Activated naive CD8-positive, alpha-beta T cell treated with anti-CD3 and anti-CD28 coated beads for 36 hours (primary cell): ENCODE data around the gene BCDIN3D. TPM values are rescaled to one million over a fixed set of nuclear protein-coding genes. Genes with fewer than 3 reads are reported as not detected.

Source experiments
- DNase-seq: peaks from one replicate; pipeline ENCODE4 v3.0.0; 2021
- H3K27ac Mint-ChIP-seq: one replicate; pipeline ENCODE4 v1.8.0; 2022; ENCODE audit warnings: mild to moderate bottlenecking, moderate library complexity, mixed read lengths
- H3K27me3 Mint-ChIP-seq: one replicate; pipeline ENCODE4 v1.8.0; 2022; ENCODE audit warnings: mild to moderate bottlenecking, mixed read lengths
- H3K36me3 Mint-ChIP-seq: one replicate; pipeline ENCODE4 v1.8.0; 2021; ENCODE audit warnings: mild to moderate bottlenecking, mixed read lengths
- H3K4me1 Mint-ChIP-seq: one replicate; pipeline ENCODE4 v1.8.0; 2021; ENCODE audit warnings: mixed read lengths
- H3K4me3 Mint-ChIP-seq: one replicate; pipeline ENCODE4 v1.8.0; 2022; ENCODE audit warnings: mild to moderate bottlenecking, moderate library complexity, mixed read lengths
- H3K9me3 Mint-ChIP-seq: one replicate; pipeline ENCODE4 v1.8.0; 2022; ENCODE audit warnings: mixed read lengths
- total RNA-seq, 2 experiments: library from RNA; stranded (reverse); gene quantifications; one replicate each; pipeline ENCODE4 v1.2.3, GENCODE V29; 2021

BCDIN3D gene
- total RNA-seq, 2 experiments from 2014 or later, result 4.1 to 4.3 TPM

DNA sequence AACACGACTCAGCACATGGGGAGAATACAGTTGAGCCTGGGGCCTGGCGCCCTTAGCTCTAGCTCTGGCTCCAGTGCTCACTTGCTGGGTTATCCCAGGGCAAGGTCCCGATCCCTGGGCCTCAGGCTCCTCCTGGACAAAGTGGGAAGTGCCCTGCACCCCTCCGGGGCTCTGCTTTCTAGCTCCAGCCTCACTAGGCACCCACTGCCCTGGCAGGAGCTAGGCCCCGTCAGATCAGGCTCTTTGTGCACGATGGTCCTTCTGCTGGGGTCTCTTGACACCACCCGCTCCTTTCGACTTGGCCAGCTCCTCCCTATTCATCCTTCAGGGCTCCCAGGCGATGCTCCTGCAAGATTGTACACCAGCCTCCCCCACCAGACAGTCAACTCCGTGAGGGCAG, 38.1 kb downstream of the BCDIN3D start:
- no peaks in the 10 kb centered on the region for H3K27me3 Mint-ChIP-seq
- H3K4me3 Mint-ChIP-seq, result no peak overlapping the region
- H3K4me1 Mint-ChIP-seq, result no peaks in the 10 kb centered on the region
- H3K27ac Mint-ChIP-seq, result no peak overlapping the region
- no peak for DNase-seq
- H3K36me3 Mint-ChIP-seq, result no peaks in the 10 kb centered on the region
- no peaks in the 10 kb centered on the region for H3K9me3 Mint-ChIP-seq

DNA sequence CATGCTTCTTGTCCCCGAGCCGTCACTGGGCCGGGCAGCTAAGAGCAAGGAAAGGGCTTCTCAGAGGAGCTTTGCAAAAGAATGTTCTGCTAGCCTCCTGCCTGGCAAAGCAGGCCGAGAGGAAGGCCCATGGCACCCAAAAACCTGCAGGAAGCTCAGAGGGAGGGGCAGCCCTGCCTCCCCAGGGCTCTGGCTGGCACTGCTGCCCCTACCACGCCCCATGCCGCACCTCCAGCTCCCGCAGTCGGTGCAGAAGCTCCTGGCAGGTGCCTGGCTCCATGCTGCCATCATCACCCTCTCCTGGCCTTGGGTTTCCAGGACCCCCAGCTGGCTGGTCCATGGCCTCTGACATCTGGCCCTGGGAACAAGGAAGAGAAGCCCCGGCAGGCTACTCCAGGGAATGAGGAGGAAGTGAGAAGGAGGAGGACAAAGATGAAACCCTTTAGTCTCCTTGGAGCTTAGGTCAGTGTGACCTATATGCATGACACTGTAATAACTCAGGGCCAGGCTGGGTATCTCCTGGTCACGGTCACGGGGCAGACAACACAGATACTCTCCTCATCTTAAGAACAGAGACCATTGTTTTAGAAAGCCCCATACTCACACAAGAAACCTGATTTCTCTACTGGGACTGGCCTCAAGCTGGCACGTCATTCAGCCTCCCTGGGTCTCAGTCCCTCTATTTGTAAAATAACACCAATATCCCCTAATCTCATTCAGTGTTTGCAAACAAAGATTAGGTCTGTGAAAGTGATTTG, 39.0 kb downstream of the BCDIN3D start:
- Mint-ChIP-seq H3K4me3 (no peak overlapping the region), H3K36me3 (no peaks in the 10 kb centered on the region), H3K4me1 (no peaks in the 10 kb centered on the region), H3K9me3 (no peaks in the 10 kb centered on the region), H3K27ac (no peak overlapping the region), H3K27me3 (no peaks in the 10 kb centered on the region)
- no peak for DNase-seq

DNA sequence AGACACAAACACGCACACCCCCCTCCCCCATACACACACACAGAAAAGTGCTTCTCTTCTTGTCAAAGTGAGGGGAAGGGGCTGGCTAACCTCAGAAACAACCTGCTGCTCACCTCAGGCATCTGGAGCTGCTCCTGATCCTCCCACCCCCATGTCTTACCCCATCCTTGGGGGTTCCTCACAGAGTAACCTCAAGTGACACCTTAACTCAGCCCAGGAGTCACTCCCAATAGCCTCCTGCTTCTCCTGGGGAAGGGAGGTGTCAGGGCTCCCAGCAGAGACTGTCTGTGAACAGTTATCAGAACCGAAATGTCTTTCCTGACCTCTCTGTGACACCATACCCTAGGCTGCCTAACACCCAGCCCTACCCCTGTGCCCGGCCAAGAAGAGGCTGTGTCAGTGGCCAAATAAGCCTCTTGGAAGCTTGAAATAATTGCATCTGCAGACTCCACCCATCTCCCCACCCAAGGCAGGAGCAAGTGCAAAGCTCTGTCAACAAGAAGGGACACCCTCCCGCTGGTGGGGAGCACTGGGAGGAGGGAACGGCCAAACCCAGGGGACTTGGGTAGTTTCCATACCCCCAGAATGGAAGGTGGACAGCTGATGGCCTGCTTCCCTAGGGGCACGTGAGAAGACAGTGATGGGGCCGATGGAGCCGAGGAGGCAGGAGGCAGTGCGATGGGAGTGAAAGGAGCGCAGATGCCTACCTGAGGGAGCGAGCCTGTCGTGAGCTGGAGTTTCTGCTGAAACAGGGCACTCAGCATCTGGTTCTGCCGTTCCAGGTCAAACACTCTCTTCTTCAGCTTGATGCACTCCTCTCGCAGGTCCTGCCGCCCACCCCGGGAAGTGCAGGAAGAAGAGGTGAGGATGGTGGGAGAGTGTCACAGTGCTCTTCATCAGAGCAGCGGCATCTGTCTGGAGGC, 41.5 kb downstream of the BCDIN3D start:
- Mint-ChIP-seq H3K36me3 (no peaks in the 10 kb centered on the region), H3K9me3 (no peaks in the 10 kb centered on the region), H3K4me3 (no peak overlapping the region), H3K27ac (no peak overlapping the region), H3K4me1 (no peaks in the 10 kb centered on the region), H3K27me3 (no peaks in the 10 kb centered on the region)
- no peak for DNase-seq

DNA sequence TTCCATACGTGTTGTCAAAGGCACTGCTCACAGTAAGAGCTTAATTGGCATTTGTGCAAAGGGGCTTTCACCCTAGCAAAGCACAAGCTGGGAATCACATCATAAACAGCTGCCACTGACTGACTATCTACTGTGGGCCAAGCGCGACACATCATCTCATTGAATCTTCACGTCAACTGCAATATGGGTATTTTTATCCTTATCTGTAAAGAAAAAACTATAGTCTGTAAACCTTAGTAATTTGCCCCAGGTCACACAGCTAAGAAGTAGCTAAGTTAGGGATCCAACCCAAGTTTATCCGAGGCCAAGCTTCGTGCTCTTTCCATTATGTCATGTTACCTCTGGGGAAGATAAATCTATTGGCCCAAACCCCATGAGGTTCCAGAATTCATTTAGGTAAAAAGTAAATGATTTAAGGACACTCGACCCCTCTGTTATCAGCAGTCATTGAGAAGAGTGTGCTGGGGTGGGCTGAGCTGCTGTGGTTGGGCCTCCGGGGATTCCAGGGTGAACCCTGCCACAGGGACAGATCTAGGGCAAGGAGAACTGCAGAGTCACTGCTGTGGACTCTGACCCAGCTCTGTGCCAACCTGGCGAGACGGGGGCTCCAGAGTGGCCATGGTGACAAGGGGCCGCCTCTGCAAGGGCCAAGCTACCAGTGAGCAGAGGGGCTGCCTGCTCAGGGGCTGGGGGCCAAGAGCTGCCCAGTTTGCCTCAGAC, 42.3 kb downstream of the BCDIN3D start:
- Mint-ChIP-seq H3K27me3 (no peaks in the 10 kb centered on the region), H3K36me3 (no peaks in the 10 kb centered on the region), H3K4me1 (no peaks in the 10 kb centered on the region), H3K9me3 (no peaks in the 10 kb centered on the region), H3K4me3 (no peak overlapping the region), H3K27ac (no peak overlapping the region)
- no peak for DNase-seq

DNA sequence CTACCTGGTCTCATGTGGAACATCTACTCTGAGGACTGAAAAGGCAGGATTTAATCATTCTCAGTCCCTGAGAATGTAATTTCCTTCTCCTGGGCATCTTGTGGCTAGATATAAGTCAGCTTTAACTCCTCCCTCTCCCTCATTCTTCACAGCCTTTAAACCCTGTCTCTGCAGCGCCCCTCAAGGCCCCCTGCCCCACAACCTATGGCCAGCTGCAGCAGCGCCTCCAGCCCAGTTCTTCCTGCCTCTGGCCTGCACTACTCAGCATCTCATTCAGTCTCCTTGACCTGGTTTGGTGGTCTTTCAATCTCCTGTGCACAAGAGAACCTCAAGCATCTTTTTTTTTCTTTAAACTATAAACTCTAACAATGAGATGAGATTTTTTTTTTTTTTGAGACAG, 44.0 kb downstream of the BCDIN3D start:
- Mint-ChIP-seq H3K27me3 (no peaks in the 10 kb centered on the region), H3K4me3 (no peak overlapping the region)
- no peak for DNase-seq

DNA sequence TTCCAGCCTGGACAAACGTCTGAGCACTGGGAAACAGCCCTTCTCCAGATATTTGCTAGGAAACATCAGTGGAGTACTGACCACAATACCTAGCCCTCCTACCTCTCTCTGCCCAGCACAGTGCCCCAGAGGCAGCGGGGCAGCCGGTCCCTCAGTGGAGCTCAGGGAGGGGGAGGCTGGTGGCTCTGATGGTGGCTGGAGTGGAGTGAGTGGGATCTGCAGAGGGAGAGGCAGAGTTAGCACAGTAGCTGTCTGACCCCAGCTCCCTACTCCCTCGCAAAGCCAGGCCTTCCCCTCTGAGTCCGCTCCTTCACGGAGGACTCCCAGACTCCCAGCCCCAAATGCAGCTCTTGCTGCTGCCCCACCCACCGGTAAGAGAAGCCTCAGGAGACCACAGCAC, 44.7 kb downstream of the BCDIN3D start:
- no peaks in the 10 kb centered on the region for H3K36me3 Mint-ChIP-seq
- no peak for DNase-seq
- no peaks in the 10 kb centered on the region for H3K4me1 Mint-ChIP-seq
- no peak overlapping the region for H3K4me3 Mint-ChIP-seq
- no peak overlapping the region for H3K27ac Mint-ChIP-seq
- no peaks in the 10 kb centered on the region for H3K9me3 Mint-ChIP-seq
- no peaks in the 10 kb centered on the region for H3K27me3 Mint-ChIP-seq

More for the DNA sequence above, 44.0 kb downstream of the BCDIN3D start:
- H3K4me1 Mint-ChIP-seq, result no peaks in the 10 kb centered on the region
- H3K27ac Mint-ChIP-seq, result no peak overlapping the region
- H3K9me3 Mint-ChIP-seq, result no peaks in the 10 kb centered on the region
- H3K36me3 Mint-ChIP-seq, result no peaks in the 10 kb centered on the region

DNA sequence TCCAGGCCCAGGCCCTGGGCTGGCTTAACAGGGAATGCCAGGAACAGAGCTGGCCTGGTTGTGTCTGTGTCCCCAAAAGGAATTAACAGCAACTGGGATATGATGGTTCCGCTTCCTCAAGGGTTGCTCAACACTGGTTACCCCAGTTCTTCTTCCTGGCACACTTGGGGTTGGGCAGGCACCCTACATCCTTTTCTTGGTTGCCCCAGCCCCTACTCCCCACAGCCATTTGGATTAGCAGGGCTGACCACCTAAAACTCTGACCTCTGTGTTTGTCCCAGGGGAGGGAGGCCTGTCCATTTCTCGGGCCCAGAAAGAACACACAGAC, 45.5 kb downstream of the BCDIN3D start:
- DNase-seq, result no peak
- Mint-ChIP-seq H3K36me3 (no peaks in the 10 kb centered on the region), H3K9me3 (no peaks in the 10 kb centered on the region), H3K27me3 (no peaks in the 10 kb centered on the region), H3K4me1 (no peaks in the 10 kb centered on the region), H3K27ac (no peak overlapping the region), H3K4me3 (no peak overlapping the region)

DNA sequence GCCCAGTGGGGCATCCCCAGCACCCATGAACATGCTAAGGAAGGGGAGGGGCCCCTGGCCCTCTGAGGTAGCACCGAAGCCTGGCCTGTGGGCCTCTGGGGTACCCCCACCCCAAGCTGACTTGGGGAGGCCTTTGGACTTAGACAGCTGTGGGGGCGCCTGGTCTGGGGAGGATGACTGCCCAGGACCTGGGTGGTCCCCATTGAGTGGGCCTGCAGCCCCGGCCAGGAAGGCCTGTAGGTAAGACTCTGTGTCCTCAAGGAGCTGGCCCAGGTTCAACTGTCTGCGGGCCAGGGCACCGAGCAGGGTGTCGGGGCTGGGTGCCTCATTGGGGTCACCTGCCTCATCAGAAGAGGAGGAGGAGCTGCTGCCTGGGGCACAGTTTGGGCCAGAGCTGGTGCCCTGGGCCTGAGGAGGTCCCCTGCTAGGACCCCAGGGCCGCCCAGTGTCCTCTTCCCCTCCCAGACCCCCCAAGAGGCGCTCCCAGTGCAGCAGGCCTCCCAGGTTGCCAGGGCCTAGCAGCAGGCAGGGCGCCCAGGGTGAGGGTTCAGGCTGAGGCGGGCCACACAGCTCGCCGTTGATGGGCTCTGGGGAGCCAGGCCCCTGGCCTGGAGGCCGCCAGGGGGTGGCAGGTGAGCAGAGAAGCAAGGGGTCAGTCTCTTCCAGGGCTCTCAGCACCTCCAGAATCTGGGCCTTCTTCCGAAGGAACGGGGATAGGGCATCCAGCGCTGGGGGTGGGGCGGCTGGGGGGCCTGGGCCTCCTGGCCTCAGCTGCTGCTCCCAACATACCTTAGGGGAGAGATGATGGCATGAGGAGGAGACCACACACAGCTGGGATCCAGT, 46.1 kb downstream of the BCDIN3D start:
- H3K9me3 Mint-ChIP-seq, result no peaks in the 10 kb centered on the region
- no peak overlapping the region for H3K27ac Mint-ChIP-seq
- H3K4me1 Mint-ChIP-seq, result no peaks in the 10 kb centered on the region
- DNase-seq, result no peak
- H3K36me3 Mint-ChIP-seq, result no peaks in the 10 kb centered on the region
- no peaks in the 10 kb centered on the region for H3K27me3 Mint-ChIP-seq
- no peak overlapping the region for H3K4me3 Mint-ChIP-seq

DNA sequence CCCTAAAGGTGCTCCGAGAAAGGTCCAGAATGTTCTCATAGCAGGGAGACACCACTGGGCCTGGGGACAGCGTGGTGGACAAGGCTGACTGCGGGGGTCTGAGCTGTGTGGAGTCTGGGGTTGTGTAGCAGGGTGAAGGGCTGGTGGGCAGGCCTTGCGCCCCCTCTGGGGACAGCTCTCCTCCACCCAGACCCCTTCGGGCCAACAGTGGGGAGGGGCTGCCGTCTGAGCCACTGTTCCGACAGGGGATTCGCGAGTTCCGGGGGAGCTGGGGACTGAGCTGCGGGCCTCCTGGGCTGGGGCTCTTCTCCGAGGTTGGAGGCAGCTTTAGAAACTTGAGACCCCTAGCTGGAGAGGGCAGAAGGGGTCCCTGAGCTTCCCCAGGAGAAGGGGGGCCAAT, 46.8 kb downstream of the BCDIN3D start:
- DNase-seq, result no peak
- no peaks in the 10 kb centered on the region for H3K4me1 Mint-ChIP-seq
- H3K27ac Mint-ChIP-seq, result no peak overlapping the region
- no peaks in the 10 kb centered on the region for H3K27me3 Mint-ChIP-seq
- no peaks in the 10 kb centered on the region for H3K9me3 Mint-ChIP-seq
- H3K4me3 Mint-ChIP-seq, result no peak overlapping the region
- H3K36me3 Mint-ChIP-seq, result no peaks in the 10 kb centered on the region

DNA sequence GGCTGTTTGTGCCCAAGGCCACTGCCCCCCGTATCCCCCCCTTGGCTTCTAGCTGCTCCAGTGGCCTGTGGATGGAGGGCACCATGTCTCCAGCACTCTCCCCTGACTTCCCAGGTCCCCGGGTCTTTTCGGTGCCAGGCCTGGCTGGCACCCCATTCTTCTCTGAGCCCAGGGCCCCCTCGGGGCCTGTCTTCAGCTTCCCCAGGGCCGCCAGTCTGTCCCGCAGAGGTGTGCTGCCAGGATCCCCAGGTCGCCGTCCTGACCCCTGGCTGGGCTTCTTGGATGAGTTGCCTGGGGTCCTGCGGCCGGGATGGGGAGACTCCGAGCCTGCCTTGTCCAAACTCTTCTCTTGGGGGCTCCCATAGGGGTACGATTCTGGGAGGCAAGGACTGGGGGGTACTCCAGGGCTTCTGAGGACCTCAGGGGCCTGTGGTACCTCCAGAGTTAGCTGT, 47.2 kb downstream of the BCDIN3D start:
- Mint-ChIP-seq H3K27me3 (no peaks in the 10 kb centered on the region), H3K4me1 (no peaks in the 10 kb centered on the region), H3K9me3 (no peaks in the 10 kb centered on the region), H3K36me3 (no peaks in the 10 kb centered on the region), H3K27ac (no peak overlapping the region), H3K4me3 (no peak overlapping the region)
- no peak for DNase-seq

DNA sequence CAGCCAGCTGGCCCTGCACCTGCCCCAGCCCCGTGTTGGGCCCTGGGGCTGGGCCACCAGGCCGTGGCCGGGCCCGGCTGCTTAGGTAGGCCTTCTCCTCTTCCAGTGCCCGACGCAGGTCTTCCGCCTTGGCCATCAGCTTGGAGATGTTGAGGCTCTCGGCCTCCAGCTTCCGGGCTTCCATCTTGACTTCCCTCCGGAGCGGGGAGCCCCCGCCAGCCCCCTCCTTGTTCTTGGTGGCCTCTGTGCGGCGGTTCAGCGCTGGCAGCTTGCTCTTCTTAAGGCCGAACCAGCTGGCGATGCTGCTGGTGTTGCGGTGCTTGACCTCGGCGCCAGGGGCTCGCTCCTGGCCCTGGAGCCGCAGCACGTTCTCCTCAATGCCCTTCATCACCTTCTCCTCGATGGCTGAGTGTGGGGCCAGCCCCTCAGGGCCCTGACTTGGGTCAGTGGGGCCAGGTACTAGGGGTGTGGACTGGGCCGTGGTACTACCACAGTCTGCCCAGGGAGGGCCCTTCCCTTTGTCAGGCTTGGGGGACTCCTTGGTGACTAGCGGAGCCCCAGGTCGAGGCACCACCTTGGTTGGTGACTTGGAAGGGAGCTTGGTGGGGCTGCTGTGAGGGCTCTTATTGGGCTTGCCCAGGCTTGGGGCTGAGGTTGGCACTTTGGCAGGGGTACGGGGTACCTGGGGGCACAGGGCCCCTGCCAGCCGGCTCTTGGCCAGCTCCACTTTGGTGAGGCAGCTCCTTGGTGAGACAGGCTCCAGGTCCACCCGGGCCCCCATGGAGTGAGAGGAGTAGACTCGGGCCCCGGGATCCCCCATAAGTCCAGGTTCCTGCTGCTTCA, 47.9 kb downstream of the BCDIN3D start:
- H3K36me3 Mint-ChIP-seq, result no peaks in the 10 kb centered on the region
- no peaks in the 10 kb centered on the region for H3K27me3 Mint-ChIP-seq
- no peaks in the 10 kb centered on the region for H3K4me1 Mint-ChIP-seq
- no peak for DNase-seq
- H3K4me3 Mint-ChIP-seq, result no peak overlapping the region
- no peaks in the 10 kb centered on the region for H3K9me3 Mint-ChIP-seq
- H3K27ac Mint-ChIP-seq, result no peak overlapping the region

DNA sequence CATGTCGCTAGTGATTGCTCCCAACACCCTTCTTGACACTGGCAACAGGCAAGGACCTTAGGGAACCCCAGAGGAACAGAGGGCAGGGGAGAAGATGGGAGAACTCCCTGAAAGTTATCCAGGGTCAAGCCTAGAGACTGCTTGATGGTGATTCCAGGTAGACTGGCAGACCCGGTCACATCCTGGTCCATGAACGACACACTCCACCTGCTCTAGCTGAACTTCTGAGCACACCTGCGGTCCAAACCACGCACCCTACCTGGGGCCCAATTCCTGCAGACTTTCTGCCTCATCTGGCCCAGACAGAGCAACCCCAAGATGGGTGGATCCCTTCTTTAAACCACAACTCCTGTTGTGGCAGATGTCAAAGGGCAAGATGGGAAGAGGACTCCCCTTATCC, 48.9 kb downstream of the BCDIN3D start:
- Mint-ChIP-seq H3K36me3 (no peaks in the 10 kb centered on the region), H3K4me3 (no peak overlapping the region), H3K27me3 (no peaks in the 10 kb centered on the region), H3K4me1 (no peaks in the 10 kb centered on the region), H3K9me3 (no peaks in the 10 kb centered on the region), H3K27ac (no peak overlapping the region)
- DNase-seq, result no peak

DNA sequence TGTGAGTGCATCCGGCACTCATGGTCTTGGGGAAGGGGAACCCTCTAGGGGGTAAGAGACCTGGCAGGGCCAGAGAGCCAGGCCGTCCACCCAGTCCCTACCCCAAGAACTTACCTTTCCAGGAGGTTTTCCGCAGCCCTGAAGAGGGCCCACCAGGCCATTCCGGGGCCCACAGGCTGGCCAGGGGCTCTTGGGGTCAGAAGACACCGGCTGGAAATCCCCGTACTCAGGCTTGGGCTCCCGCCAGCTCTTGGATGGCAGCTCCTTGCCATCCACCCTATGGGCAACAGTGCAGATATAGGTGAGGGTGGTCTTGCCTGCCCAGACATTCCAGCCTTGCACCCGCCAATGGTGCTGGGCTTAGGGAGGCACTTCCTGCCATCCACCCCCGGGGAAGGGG, 49.3 kb downstream of the BCDIN3D start:
- Mint-ChIP-seq H3K4me1 (no peaks in the 10 kb centered on the region), H3K27ac (no peak overlapping the region), H3K27me3 (no peaks in the 10 kb centered on the region), H3K36me3 (no peaks in the 10 kb centered on the region), H3K9me3 (no peaks in the 10 kb centered on the region), H3K4me3 (no peak overlapping the region)
- DNase-seq, result no peak
